ENCODE measurements around the gene TM9SF3.
"Not testable (repeated sequence)": the region's sequence is repeated elsewhere in the genome, so short reads cannot be mapped to it uniquely, and the experiment has no call there.

Gene TM9SF3

GRCh38 chr10:96598846-96599245, 12.0 kb upstream of the TM9SF3 start:
- no peak for FAIRE-seq

GRCh38 chr10:96596422-96597407, 9.9 kb upstream of the TM9SF3 start:
- FAIRE-seq, result no peak

- FAIRE-seq, result no peak
Measured at GRCh38 chr10:96595741-96596140, 8.9 kb upstream of the TM9SF3 start.

- no peak for FAIRE-seq
Measured at GRCh38 chr10:96591946-96592345, 5.1 kb upstream of the TM9SF3 start.

- FAIRE-seq, result no peak
Measured at GRCh38 chr10:96588616-96589419, 2.0 kb upstream of the TM9SF3 start.

- no peak for FAIRE-seq
Measured at GRCh38 chr10:96588060-96588554, 1.3 kb upstream of the TM9SF3 start.

GRCh38 chr10:96587264-96588059, 650 bp upstream of the TM9SF3 start:
- FAIRE-seq, result no peak

GRCh38 chr10:96585736-96586418, 935 bp downstream of the TM9SF3 start:
- FAIRE-seq, result no peak

- no peak for FAIRE-seq
Measured at GRCh38 chr10:96584474-96584873, 2.3 kb downstream of the TM9SF3 start.

GRCh38 chr10:96584035-96584434, 2.8 kb downstream of the TM9SF3 start:
- FAIRE-seq, result no peak

- FAIRE-seq, result no peak
Measured at GRCh38 chr10:96579133-96579532, 7.7 kb downstream of the TM9SF3 start.

- FAIRE-seq, result no peak
Measured at GRCh38 chr10:96578633-96579032, 8.2 kb downstream of the TM9SF3 start.

GRCh38 chr10:96578022-96578421, 8.8 kb downstream of the TM9SF3 start:
- FAIRE-seq, result no peak

- FAIRE-seq, result no peak
Measured at GRCh38 chr10:96577069-96577468, 9.7 kb downstream of the TM9SF3 start.

- no peak for FAIRE-seq
Measured at GRCh38 chr10:96576277-96576980, 10.4 kb downstream of the TM9SF3 start.

- not testable (repeated sequence) for FAIRE-seq
Measured at GRCh38 chr10:96574564-96574963, 12.2 kb downstream of the TM9SF3 start.

- FAIRE-seq, result no peak
Measured at GRCh38 chr10:96573036-96573435, 13.8 kb downstream of the TM9SF3 start.

- FAIRE-seq, result no peak
Measured at GRCh38 chr10:96570983-96571964, 15.5 kb downstream of the TM9SF3 start.

GRCh38 chr10:96570511-96570910, 16.3 kb downstream of the TM9SF3 start:
- FAIRE-seq, result no peak

- FAIRE-seq, result no peak
Measured at GRCh38 chr10:96568402-96568801, 18.4 kb downstream of the TM9SF3 start.

All from TTC549 (cell line).